Measurements from ENCODE around the gene SERF2.

DNA sequence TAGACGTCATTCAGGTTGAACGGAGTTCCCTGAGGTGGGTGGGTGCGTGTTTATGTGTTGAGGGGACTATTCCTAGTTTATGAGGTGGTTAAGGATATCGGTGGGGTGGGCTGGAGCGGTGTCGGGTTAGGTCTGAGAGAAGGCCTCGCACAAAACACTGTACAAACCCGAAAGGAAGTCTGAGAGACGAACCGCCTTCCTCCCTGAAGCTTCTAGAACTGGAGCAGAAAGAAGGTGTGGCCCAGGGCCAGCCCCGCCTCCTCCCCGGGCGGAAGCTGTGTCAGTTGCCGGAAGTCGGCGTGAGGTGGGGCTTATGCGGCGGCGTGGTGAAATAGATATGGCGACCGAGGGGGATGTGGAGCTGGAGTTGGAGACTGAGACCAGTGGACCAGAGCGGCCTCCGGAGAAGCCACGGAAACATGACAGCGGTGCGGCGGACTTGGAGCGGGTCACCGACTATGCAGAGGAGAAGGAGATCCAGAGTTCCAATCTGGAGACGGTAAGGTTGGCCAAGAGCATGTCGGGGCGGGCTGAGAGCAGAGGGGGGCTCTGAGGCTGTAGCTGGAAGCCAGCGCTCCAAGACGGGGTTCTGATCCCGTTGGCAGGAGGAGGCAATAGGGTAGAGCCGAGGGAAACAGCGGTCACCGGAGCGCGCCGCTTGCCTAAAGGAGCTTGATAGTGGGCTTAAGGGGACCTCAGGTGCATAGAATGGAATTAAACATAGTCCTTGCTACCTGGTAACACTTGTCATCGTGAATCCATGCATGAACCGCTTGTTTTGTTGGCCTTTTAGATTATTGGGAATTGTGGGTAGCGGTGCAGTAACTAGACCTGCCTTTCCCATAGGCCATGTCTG lies 8.4 kb downstream of the SERF2 start, which contains the start of gene HYPK:
- TF ChIP-seq, protein P1, sequence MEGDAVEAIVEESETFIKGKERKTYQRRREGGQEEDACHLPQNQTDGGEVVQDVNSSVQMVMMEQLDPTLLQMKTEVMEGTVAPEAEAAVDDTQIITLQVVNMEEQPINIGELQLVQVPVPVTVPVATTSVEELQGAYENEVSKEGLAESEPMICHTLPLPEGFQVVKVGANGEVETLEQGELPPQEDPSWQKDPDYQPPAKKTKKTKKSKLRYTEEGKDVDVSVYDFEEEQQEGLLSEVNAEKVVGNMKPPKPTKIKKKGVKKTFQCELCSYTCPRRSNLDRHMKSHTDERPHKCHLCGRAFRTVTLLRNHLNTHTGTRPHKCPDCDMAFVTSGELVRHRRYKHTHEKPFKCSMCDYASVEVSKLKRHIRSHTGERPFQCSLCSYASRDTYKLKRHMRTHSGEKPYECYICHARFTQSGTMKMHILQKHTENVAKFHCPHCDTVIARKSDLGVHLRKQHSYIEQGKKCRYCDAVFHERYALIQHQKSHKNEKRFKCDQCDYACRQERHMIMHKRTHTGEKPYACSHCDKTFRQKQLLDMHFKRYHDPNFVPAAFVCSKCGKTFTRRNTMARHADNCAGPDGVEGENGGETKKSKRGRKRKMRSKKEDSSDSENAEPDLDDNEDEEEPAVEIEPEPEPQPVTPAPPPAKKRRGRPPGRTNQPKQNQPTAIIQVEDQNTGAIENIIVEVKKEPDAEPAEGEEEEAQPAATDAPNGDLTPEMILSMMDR (IDR thresholded peaks at IDR 0.05; ENCODE audit: poor library complexity, severe bottlenecking): no peak
- TF ChIP-seq POLR2AphosphoS5 (IDR thresholded peaks at IDR 0.05) (peak; percentile 94), EZH2 (IDR thresholded peaks at IDR 0.05; ENCODE audit: borderline replicate concordance, insufficient read depth, low read length, poor library complexity, severe bottlenecking) (no peak), EP300 (conservative IDR thresholded peaks at IDR 0.05; ENCODE audit: poor library complexity, severe bottlenecking) (peak; percentile 21), SMC3 (conservative IDR thresholded peaks at IDR 0.05; ENCODE audit: poor library complexity) (no peak), MXI1 (conservative IDR thresholded peaks at IDR 0.05; ENCODE audit: poor library complexity, severe bottlenecking) (peak; percentile 95), RAD21 (conservative IDR thresholded peaks at IDR 0.05) (peak; percentile 25)
- TF ChIP-seq, protein P2, sequence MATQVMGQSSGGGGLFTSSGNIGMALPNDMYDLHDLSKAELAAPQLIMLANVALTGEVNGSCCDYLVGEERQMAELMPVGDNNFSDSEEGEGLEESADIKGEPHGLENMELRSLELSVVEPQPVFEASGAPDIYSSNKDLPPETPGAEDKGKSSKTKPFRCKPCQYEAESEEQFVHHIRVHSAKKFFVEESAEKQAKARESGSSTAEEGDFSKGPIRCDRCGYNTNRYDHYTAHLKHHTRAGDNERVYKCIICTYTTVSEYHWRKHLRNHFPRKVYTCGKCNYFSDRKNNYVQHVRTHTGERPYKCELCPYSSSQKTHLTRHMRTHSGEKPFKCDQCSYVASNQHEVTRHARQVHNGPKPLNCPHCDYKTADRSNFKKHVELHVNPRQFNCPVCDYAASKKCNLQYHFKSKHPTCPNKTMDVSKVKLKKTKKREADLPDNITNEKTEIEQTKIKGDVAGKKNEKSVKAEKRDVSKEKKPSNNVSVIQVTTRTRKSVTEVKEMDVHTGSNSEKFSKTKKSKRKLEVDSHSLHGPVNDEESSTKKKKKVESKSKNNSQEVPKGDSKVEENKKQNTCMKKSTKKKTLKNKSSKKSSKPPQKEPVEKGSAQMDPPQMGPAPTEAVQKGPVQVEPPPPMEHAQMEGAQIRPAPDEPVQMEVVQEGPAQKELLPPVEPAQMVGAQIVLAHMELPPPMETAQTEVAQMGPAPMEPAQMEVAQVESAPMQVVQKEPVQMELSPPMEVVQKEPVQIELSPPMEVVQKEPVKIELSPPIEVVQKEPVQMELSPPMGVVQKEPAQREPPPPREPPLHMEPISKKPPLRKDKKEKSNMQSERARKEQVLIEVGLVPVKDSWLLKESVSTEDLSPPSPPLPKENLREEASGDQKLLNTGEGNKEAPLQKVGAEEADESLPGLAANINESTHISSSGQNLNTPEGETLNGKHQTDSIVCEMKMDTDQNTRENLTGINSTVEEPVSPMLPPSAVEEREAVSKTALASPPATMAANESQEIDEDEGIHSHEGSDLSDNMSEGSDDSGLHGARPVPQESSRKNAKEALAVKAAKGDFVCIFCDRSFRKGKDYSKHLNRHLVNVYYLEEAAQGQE (IDR thresholded peaks at IDR 0.05; ENCODE audit: borderline replicate concordance): peak; percentile 83

Measured in neural cell (in vitro differentiated cells).